Calu3 (cell line): ENCODE measurements around the gene NRP2. TPM values are rescaled to one million over a fixed set of nuclear protein-coding genes. Genes with fewer than 3 reads are reported as not detected.

Experiments used
- BruUV-seq: library from RNA; stranded (reverse); fragments of 400-500 nt; replicated peaks from 2 replicates; lab custom pipeline; 2021; lab: Mats Ljungman, UMichigan
- CTCF ChIA-PET: fragments of 300-600 bp; sonication (Branson Sonifier 250); formaldehyde crosslinking; loops from one replicate; lab custom pipeline; 2022; ENCODE audit warnings: antibody characterized with exemption; lab: Charles Lee
- DNase-seq: peaks from one replicate; pipeline ENCODE4 v3.0.0; 2022
- H3K27ac Mint-ChIP-seq: one replicate; pipeline ENCODE4 v1.8.0; 2022; ENCODE audit warnings: mixed read lengths; ENCODE audit not compliant: unreplicated experiment
- H3K27me3 Mint-ChIP-seq: one replicate; pipeline ENCODE4 v1.8.0; 2022; ENCODE audit warnings: mixed read lengths; ENCODE audit not compliant: unreplicated experiment
- H3K36me3 Mint-ChIP-seq: one replicate; pipeline ENCODE4 v1.8.0; 2022; ENCODE audit warnings: mild to moderate bottlenecking, moderate library complexity, mixed read lengths; ENCODE audit not compliant: insufficient read depth, unreplicated experiment
- H3K4me1 Mint-ChIP-seq: one replicate; pipeline ENCODE4 v1.8.0; 2022; ENCODE audit warnings: mild to moderate bottlenecking, low read depth, mixed read lengths; ENCODE audit not compliant: unreplicated experiment
- H3K4me3 Mint-ChIP-seq: one replicate; pipeline ENCODE4 v1.8.0; 2022; ENCODE audit warnings: mild to moderate bottlenecking, low read depth, moderate library complexity, mixed read lengths; ENCODE audit not compliant: unreplicated experiment
- H3K9me3 Mint-ChIP-seq: one replicate; pipeline ENCODE4 v1.8.0; 2022; ENCODE audit warnings: low read depth, mixed read lengths; ENCODE audit not compliant: unreplicated experiment
- intact Hi-C: fragments of 100-400 bp; cut with micrococcal nuclease; formaldehyde crosslinking; loops from one replicate; pipeline ENCODE4 v1.10.0; 2022; ENCODE audit not compliant: unreplicated experiment
- total RNA-seq: library from RNA; stranded (reverse); gene quantifications from 2 replicates; pipeline ENCODE4 v1.2.3, GENCODE V29; 2022
- TF ChIP-seq, protein P1 (sequence below): fragments of 200-600 bp; IDR thresholded peaks from one replicate; pipeline ENCODE4 v1.8.0; 2022; ENCODE audit warnings: antibody characterized with exemption; ENCODE audit not compliant: unreplicated experiment

NRP2 gene
- total RNA-seq, 1 experiment from 2014 or later, result 19.9 TPM

DNA sequence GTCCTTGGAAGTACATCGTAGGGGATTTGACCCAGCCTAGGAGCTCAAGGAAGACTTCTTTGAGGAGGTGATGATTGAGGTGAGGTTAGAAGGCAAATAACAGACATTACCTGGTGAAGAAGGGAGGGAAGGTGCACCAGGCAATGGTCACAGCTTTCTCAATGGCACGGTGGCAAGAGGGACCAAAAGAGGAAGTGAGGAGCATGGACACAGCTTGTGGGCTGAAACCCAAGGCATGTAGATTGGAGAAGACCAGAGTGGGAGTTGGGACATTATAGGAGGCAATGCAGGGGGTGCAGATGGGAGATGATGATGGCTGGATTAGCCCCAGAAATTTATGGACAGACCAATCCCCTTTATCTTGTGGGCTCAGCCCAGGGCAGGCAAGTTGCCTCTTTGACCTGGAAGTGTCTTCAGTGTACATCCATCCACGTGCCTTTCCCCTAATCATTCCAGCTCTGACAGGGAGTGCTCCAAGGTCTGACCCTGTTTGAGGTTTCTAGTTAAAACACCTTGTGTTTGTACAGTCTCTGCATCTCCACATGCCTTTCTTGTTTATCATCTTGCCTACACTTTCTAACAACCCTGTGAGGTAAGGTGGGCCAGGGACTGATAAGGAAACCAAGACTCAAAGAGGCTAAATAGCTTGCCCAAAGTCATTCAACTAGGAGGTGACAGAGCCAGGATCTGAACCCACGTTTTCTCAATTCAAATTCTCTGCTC lies 59.1 kb downstream of the NRP2 start:
- H3K27ac Mint-ChIP-seq, result no peak overlapping the region
- H3K36me3 Mint-ChIP-seq, result no peaks in the 10 kb centered on the region
- H3K9me3 Mint-ChIP-seq, result no peaks in the 10 kb centered on the region
- TF ChIP-seq, protein P1, sequence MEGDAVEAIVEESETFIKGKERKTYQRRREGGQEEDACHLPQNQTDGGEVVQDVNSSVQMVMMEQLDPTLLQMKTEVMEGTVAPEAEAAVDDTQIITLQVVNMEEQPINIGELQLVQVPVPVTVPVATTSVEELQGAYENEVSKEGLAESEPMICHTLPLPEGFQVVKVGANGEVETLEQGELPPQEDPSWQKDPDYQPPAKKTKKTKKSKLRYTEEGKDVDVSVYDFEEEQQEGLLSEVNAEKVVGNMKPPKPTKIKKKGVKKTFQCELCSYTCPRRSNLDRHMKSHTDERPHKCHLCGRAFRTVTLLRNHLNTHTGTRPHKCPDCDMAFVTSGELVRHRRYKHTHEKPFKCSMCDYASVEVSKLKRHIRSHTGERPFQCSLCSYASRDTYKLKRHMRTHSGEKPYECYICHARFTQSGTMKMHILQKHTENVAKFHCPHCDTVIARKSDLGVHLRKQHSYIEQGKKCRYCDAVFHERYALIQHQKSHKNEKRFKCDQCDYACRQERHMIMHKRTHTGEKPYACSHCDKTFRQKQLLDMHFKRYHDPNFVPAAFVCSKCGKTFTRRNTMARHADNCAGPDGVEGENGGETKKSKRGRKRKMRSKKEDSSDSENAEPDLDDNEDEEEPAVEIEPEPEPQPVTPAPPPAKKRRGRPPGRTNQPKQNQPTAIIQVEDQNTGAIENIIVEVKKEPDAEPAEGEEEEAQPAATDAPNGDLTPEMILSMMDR, result no peak
- DNase-seq, result no peak
- intact Hi-C loops, result no loop called here
- H3K4me1 Mint-ChIP-seq, result peaks cover 31% of the 10 kb centered on the region
- H3K27me3 Mint-ChIP-seq, result no peaks in the 10 kb centered on the region
- H3K4me3 Mint-ChIP-seq, result no peak overlapping the region
- no TSS peak for BruUV-seq
- CTCF ChIA-PET, result interaction anchor here (1.3 kb wide), 1 partner anchor 8 kb away, joined by 3 read pairs; no protein-coding TSS in a partner anchor

DNA sequence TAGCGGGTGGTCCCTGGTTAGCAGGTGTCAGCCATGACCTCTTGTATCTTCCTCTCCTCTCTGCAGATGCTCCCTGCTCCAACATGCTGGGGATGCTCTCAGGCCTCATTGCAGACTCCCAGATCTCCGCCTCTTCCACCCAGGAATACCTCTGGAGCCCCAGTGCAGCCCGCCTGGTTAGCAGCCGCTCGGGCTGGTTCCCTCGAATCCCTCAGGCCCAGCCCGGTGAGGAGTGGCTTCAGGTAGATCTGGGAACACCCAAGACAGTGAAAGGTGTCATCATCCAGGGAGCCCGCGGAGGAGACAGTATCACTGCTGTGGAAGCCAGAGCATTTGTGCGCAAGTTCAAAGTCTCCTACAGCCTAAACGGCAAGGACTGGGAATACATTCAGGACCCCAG lies 60.8 kb downstream of the NRP2 start:
- no TSS peak for BruUV-seq
- Mint-ChIP-seq H3K36me3 (peaks cover 4% of the 10 kb centered on the region), H3K27ac (no peak overlapping the region), H3K27me3 (no peaks in the 10 kb centered on the region), H3K4me3 (no peak overlapping the region), H3K9me3 (no peaks in the 10 kb centered on the region), H3K4me1 (peaks cover 48% of the 10 kb centered on the region)
- TF ChIP-seq, protein P1, result no peak
- no peak for DNase-seq
- intact Hi-C loops, result no loop called here
- CTCF ChIA-PET, result interaction anchor here (0.5 kb wide), 1 partner anchor 1011 kb away, joined by 3 read pairs; no protein-coding TSS in a partner anchor

DNA sequence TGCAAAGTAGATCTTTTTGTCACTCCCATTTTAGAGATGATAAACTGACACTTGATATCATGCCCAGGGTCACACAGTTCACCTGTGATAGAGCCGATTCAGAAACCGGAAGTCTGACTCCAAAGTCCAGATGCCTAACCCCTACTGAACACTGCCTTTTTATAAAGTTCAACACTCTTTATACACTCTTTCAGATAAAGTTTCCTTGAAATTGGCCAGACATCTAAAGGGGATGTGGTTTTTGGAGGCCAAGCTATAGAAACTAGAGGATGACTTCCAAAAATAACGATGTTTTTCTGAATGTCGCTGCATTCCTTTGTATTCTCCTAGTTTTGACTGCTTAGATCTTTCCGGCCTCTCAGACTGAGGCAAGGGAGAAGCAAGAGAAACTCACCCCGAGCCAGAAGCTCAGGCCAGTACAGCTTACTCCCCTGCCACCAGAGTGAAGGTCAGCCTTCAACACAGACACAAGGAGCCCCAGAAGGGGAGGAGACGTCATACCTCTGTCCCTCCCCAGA lies 61.8 kb downstream of the NRP2 start:
- intact Hi-C loops, result no loop called here
- TF ChIP-seq, protein P1, result no peak
- CTCF ChIA-PET, result interaction anchor here (0.6 kb wide), 1 partner anchor 80 kb away, joined by 3 read pairs; no protein-coding TSS in a partner anchor
- H3K4me1 Mint-ChIP-seq, result peaks cover 58% of the 10 kb centered on the region
- DNase-seq, result no peak
- peaks cover 5% of the 10 kb centered on the region for H3K36me3 Mint-ChIP-seq
- no peaks in the 10 kb centered on the region for H3K9me3 Mint-ChIP-seq
- no peaks in the 10 kb centered on the region for H3K27me3 Mint-ChIP-seq
- H3K4me3 Mint-ChIP-seq, result no peak overlapping the region
- peak overlapping the region; percentile 60 for H3K27ac Mint-ChIP-seq
- BruUV-seq, result no TSS peak

DNA sequence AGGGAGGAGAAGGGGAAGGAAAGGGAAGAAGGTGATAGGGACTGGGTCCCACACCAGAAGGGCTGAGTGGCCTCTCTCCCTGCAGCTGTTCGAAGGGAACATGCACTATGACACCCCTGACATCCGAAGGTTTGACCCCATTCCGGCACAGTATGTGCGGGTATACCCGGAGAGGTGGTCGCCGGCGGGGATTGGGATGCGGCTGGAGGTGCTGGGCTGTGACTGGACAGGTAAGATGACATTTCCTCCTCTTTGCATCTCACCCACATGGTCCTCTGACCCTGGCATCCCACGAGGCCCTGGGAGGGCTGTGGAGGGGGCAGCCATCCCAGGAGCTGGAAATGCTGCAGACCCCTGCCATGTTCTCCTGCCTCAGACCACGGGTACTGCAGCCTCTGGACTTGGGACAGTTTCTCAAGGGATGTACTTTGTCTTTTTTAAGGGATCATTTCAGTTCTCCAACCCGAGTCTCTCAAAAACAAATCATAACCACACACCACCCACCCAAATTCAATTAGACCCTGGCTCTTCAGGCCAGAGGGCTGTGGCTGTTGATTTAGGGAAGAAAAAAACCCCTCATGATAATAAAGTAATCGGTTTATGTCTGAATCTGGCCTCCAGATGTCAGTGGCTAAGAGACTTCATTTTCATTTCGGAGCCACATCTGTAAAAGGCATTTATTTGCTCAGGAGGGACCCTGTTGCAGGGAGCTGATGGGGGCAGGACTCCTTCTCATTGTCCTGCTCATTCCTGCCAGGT lies 63.5 kb downstream of the NRP2 start:
- peak overlapping the region; percentile 96 for H3K27ac Mint-ChIP-seq
- CTCF ChIA-PET, result interaction anchor here (0.5 to 1.2 kb wide), 3 partner anchors 9 to 1630 kb away, joined by 3 to 5 read pairs (median 4); no protein-coding TSS in a partner anchor
- intact Hi-C loops, result loop anchor here (5.0 kb wide), 1 partner anchor 64 kb away; the partner anchor contains the start of gene NRP2
- peaks cover 5% of the 10 kb centered on the region for H3K36me3 Mint-ChIP-seq
- H3K9me3 Mint-ChIP-seq, result no peaks in the 10 kb centered on the region
- TF ChIP-seq, protein P1, result no peak
- no peak for DNase-seq
- no peaks in the 10 kb centered on the region for H3K27me3 Mint-ChIP-seq
- no TSS peak for BruUV-seq
- H3K4me1 Mint-ChIP-seq, result peaks cover 74% of the 10 kb centered on the region
- peak overlapping the region; percentile 25 for H3K4me3 Mint-ChIP-seq
